Measurements from ENCODE around the gene CEACAM3.

CEACAM3 gene

DNA sequence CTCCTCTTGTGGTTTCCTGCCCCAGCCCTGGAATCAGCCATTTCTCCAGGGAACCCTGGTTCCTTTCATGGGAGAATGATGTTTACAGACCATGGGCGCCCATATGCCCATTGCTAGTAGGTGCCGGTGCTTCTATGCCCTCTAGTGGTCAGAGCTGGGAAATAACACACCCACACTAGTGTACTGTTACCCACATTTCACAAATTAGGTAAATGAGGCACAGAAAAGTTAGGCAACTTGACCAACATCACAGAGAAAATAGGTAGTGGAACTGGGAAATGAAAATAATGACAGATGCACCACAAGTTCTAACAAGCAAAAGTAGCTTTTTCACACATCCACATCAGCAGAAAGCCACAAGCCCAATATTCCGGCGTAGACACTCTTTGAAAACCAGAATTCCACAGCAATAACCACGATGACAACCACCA, 1.3 kb upstream of the CEACAM3 start:
- H3K4me3 ChIP-seq (ENCODE audit: low read depth, low read length) = no peak overlapping the region
- TF ChIP-seq, protein P1, sequence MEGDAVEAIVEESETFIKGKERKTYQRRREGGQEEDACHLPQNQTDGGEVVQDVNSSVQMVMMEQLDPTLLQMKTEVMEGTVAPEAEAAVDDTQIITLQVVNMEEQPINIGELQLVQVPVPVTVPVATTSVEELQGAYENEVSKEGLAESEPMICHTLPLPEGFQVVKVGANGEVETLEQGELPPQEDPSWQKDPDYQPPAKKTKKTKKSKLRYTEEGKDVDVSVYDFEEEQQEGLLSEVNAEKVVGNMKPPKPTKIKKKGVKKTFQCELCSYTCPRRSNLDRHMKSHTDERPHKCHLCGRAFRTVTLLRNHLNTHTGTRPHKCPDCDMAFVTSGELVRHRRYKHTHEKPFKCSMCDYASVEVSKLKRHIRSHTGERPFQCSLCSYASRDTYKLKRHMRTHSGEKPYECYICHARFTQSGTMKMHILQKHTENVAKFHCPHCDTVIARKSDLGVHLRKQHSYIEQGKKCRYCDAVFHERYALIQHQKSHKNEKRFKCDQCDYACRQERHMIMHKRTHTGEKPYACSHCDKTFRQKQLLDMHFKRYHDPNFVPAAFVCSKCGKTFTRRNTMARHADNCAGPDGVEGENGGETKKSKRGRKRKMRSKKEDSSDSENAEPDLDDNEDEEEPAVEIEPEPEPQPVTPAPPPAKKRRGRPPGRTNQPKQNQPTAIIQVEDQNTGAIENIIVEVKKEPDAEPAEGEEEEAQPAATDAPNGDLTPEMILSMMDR (IDR thresholded peaks at IDR 0.05; ENCODE audit: borderline replicate concordance, insufficient read depth, low read depth, low read length) = peak; percentile 79

DNA sequence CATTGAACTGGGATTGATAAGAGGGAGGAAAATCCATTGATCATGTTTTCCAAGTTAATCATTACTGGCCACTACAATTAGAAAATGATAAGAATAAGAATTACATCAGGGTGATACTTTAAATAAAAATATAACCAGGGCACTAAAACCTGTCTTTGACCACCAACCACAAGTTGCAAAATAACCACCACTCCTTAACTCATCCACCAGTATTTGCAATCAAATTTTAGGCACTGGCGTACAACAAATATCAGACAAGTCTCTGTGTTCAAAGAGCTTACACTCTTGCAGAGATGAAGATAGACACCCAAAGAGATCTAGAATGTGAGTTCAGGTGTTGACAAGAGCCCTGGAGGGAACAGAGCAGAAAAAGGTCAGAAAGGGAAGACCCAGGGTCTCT, 514 bp downstream of the CEACAM3 start:
- H3K4me3 ChIP-seq (ENCODE audit: low read depth, low read length) = no peak overlapping the region
- TF ChIP-seq, protein P1 (IDR thresholded peaks at IDR 0.05; ENCODE audit: borderline replicate concordance, insufficient read depth, low read depth, low read length) = no peak

DNA sequence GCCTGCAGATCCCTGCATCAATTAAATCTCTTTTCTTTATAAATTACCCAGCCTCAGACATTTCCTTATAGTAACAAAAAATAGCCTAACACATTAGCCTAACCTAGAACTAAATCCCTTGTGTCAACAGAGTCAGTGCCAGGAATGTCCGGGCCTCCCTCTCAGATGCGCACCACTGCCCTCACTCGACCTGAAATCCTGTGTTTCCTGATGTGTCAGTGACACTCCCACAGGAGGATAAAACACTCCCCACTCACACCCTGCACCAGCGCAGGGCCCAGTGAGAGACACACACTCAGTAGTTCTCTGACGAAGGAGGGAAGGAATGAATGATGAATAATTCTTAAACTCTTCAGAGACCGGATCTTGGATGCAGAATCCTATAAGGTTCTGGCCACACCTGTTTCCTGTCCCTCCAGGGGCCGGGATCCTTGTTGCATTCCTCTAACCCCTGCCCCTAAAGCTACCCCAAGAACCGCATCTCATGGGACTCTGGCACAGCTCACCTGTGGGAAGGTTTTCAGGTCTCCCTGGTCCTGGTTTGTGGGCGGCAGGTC, 3.1 kb downstream of the CEACAM3 start:
- TF ChIP-seq, protein P1 (IDR thresholded peaks at IDR 0.05; ENCODE audit: borderline replicate concordance, insufficient read depth, low read depth, low read length) = no peak
- H3K4me3 ChIP-seq (ENCODE audit: low read depth, low read length) = no peak overlapping the region

DNA sequence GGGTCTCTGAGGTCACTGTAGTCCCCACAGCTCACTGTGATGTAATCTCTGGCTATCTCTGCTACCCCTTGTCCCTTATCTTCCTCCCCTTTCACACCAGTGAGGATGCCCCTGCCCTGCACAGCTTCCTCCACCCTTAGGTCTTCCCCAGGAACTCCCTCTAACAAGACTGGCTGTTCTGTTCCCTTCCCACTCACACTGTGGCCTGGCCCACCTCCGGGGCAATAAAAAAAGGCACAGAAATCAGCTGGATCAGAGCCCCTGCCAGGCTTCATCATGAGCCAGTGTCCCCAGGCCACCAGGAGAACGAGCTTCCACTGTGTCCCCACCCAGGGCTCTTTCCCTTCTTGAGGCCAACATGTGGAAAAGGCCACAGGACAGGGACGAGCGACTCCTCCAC, 4.6 kb downstream of the CEACAM3 start:
- no peak overlapping the region for H3K4me3 ChIP-seq (ENCODE audit: low read depth, low read length)
- TF ChIP-seq, protein P1 (IDR thresholded peaks at IDR 0.05; ENCODE audit: borderline replicate concordance, insufficient read depth, low read depth, low read length) = no peak

DNA sequence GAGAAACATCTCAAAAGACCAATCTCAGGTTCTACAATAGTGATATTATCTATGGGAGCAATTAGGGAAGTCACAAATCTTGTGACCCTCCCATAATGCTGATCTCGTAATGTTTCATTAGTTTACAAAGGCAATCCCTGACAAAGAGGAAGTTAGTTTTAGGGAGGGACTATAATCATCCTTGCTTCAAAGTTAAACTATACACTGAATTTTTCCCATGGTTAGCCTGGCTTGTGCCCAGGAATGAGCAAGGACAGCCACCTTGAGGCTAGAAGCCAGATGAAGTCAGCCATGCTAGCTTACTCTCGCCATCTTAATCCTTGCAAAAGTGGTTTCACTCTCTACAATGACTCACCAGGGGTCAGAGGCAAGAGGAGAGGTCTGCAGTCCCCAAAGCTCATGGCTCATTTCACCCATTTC, 5.4 kb downstream of the CEACAM3 start:
- H3K4me3 ChIP-seq (ENCODE audit: low read depth, low read length) = no peak overlapping the region
- TF ChIP-seq, protein P1 (IDR thresholded peaks at IDR 0.05; ENCODE audit: borderline replicate concordance, insufficient read depth, low read depth, low read length) = no peak

DNA sequence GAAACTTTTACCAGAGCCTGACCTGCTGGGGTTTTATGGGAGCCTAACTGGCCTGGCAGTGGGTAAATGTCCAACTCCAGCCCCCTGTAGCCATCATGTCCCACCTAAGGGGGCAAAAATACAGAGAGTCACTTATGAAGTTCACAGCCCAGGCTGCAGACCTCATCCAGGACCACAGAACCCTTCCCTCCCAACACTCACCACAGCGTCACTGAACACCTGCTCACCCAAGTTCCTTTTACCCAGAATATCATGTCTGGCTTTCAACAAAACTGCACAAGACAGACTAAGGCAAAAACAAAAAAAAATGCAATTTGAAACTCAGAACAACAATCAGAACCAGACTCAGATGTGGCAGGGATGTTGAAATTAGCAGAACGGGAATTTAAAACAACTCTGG, 6.4 kb downstream of the CEACAM3 start:
- no peak overlapping the region for H3K4me3 ChIP-seq (ENCODE audit: low read depth, low read length)
- TF ChIP-seq, protein P1 (IDR thresholded peaks at IDR 0.05; ENCODE audit: borderline replicate concordance, insufficient read depth, low read depth, low read length) = no peak

DNA sequence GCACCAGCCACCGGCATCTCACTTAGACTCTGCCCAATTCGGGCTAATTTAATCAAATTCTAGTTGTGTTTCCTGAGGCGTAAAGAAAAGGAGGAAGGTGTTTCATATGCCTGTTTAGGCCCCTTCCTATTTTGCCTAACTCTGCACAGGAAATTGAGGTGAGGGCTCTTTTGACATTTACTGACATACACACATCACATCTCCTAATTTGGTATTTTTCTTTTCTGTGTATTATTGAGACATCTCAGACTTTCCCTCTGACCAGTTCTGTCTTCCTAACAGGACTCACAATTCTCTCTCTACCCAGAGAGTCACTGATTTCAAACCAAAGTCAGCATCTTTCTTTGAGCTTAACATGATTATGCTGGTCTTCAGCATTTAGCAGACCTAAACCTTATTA, 7.9 kb downstream of the CEACAM3 start:
- TF ChIP-seq, protein P1 (IDR thresholded peaks at IDR 0.05; ENCODE audit: borderline replicate concordance, insufficient read depth, low read depth, low read length) = no peak
- H3K4me3 ChIP-seq (ENCODE audit: low read depth, low read length) = no peak overlapping the region
